IgD-negative memory B cell (primary cell): Measurements from ENCODE around the gene ADH6. TPM values are rescaled to one million over a fixed set of nuclear protein-coding genes. Genes with fewer than 3 reads are reported as not detected.

ENCODE experiments used
- H3K27ac Mint-ChIP-seq, 3 donors: one replicate each; pipeline ENCODE4 v1.8.0; 2020 to 2022; ENCODE audit warnings: mild to moderate bottlenecking in 3 of 3, mixed read lengths in 3 of 3, moderate library complexity in 1 of 3
- H3K27me3 Mint-ChIP-seq: one replicate; pipeline ENCODE4 v1.8.0; 2021; ENCODE audit warnings: mixed read lengths
- H3K36me3 Mint-ChIP-seq: one replicate; pipeline ENCODE4 v1.8.0; 2020; ENCODE audit warnings: mild to moderate bottlenecking, mixed read lengths
- H3K4me1 Mint-ChIP-seq, 3 donors: one replicate each; pipeline ENCODE4 v1.8.0; 2020 to 2022; ENCODE audit warnings: mixed read lengths in 3 of 3, mild to moderate bottlenecking in 1 of 3
- H3K4me3 Mint-ChIP-seq, 4 donors: one replicate each; pipeline ENCODE4 v1.8.0; 2020 to 2022; ENCODE audit warnings: mild to moderate bottlenecking in 4 of 4, mixed read lengths in 4 of 4, moderate library complexity in 3 of 4
- H3K9me3 Mint-ChIP-seq, 3 donors: one replicate each; pipeline ENCODE4 v1.8.0; 2020 to 2021; ENCODE audit warnings: mixed read lengths in 3 of 3, mild to moderate bottlenecking in 1 of 3
- polyA plus RNA-seq: library from polyadenylated mRNA; unstranded; fragments of 300-500 nt; fragmentation: Illumina TruSeq; gene quantifications from one replicate; pipeline ENCODE4 v1.2.3, GENCODE V29; 2021

The ADH6 gene
- polyA plus RNA-seq, 1 donor from 2014 or later: not detected

DNA sequence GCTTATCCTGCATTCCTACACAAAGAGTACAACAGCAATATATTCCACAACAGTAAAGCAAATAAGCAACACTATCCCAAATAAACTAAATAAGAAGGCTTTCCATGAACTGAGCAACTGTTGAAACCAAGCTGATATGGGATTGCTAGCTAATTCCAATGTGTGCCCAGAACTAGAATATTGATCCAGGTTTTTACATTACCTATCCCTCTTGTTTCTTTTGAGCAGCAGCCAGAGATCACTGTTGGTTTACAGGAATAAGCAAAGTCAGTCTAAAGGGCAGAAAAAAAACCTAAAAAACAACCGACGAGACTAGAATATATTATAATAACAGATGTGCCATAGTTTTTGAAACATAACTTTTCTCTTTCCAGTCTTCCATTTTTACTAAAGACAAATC lies 52.5 kb downstream of the ADH6 start:
- no peaks in the 10 kb centered on the region for H3K27me3 Mint-ChIP-seq
- peaks cover 0 to 7% (median 3%) of the 10 kb centered on the region in 3 donors for H3K9me3 Mint-ChIP-seq
- H3K27ac Mint-ChIP-seq: no peak overlapping the region
- no peaks in the 10 kb centered on the region for H3K36me3 Mint-ChIP-seq
- no peak overlapping the region for H3K4me3 Mint-ChIP-seq
- H3K4me1 Mint-ChIP-seq: no peaks in the 10 kb centered on the region

DNA sequence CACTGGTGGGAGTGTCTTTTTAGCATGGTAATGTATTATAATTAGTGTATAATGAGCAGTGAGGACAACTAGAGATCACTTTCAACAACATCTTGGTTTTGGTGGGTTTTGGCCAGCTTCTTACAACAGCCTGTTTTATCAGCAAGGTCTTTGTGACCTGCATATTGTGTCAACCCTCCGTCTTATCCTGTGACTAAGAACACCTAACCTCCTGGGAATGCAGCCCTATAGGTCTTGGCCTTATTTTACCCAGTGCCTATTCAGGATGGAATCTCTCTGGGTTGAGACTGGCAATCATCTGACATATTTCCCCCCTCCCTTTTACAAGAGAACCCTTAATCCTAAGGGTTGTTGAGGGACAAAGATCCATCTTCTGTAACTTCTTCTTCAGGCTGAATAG lies 53.1 kb downstream of the ADH6 start:
- no peak overlapping the region for H3K4me3 Mint-ChIP-seq
- H3K4me1 Mint-ChIP-seq: no peaks in the 10 kb centered on the region
- peaks cover 0 to 4% (median 3%) of the 10 kb centered on the region in 3 donors for H3K9me3 Mint-ChIP-seq
- no peak overlapping the region for H3K27ac Mint-ChIP-seq
- no peaks in the 10 kb centered on the region for H3K27me3 Mint-ChIP-seq
- no peaks in the 10 kb centered on the region for H3K36me3 Mint-ChIP-seq

DNA sequence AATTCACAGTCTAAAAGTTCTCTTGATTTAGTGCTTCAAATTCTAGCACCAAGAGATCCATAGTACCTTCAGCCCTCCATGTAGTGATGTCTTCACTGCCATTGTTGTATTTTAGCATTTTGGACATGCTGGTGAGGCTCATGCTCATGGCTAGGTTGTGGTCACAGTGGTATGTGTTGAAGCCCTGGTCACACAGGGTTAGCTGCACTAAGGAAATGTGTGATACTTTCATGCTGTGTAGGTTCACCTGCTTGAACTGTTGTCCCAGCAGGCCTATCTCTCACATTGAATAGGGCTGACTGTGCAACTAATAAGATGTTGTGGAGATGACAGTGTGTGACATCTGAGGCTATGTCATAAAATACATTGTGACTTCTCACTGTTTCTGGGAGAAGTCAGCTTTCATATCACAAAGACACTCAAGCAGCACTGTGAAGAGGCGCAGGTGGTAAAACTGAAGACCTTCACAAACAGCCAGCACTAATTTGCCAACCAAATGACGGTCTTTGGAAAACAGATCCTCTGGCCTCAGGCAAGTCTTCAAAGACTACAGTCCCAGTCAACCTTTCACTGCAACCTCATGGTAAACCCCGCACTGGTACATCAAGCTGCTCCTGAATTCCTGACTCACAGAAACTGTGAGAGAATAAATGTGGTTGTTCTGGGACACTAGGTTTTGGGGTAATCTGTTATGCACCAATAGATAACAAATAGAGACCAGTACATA lies 57.5 kb downstream of the ADH6 start:
- Mint-ChIP-seq H3K27me3 (no peaks in the 10 kb centered on the region), H3K4me3 (no peak overlapping the region), H3K36me3 (no peaks in the 10 kb centered on the region), H3K4me1 (no peaks in the 10 kb centered on the region), H3K27ac (no peak overlapping the region), H3K9me3 (peaks cover 0 to 4% (median 0%) of the 10 kb centered on the region in 3 donors)

GRCh38 chr4:99159699-99160098 lies 59.3 kb downstream of the ADH6 start:
- no peaks in the 10 kb centered on the region for H3K27me3 Mint-ChIP-seq
- no peak overlapping the region for H3K27ac Mint-ChIP-seq
- H3K36me3 Mint-ChIP-seq: no peaks in the 10 kb centered on the region
- H3K4me3 Mint-ChIP-seq: no peak overlapping the region
- H3K9me3 Mint-ChIP-seq: no peaks in the 10 kb centered on the region
- no peaks in the 10 kb centered on the region for H3K4me1 Mint-ChIP-seq

DNA sequence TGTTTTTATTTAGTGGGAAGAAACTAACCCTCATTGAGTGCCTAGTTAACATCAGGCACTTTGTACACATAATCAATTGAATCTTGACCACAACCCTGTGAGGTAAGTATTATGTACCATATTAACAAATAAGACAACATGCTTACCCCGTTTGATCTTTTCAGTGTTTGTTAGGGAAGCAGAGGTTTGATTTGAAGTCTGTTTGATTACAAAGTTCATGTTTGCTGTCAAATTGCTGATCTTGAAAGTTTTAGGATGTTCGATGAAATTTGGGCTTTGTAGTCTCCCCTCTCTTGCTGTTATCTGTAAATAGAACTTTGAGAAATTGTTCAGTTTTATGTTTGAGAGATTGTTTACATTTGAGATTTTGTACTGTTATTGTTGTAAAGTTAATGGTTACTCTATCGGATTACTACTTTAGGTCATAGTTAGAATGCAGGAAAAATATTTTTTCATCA lies 61.5 kb downstream of the ADH6 start:
- Mint-ChIP-seq H3K36me3 (no peaks in the 10 kb centered on the region), H3K9me3 (no peaks in the 10 kb centered on the region)

GRCh38 chr4:99156992-99157391 lies 62.1 kb downstream of the ADH6 start:
- no peaks in the 10 kb centered on the region for H3K27me3 Mint-ChIP-seq
- no peak overlapping the region for H3K4me3 Mint-ChIP-seq
- no peak overlapping the region for H3K27ac Mint-ChIP-seq
- no peaks in the 10 kb centered on the region for H3K36me3 Mint-ChIP-seq
- no peaks in the 10 kb centered on the region for H3K4me1 Mint-ChIP-seq
- no peaks in the 10 kb centered on the region for H3K9me3 Mint-ChIP-seq

More for the DNA sequence above, 61.5 kb downstream of the ADH6 start:
- Mint-ChIP-seq H3K27me3 (no peaks in the 10 kb centered on the region), H3K4me3 (no peak overlapping the region), H3K4me1 (no peaks in the 10 kb centered on the region), H3K27ac (no peak overlapping the region)

DNA sequence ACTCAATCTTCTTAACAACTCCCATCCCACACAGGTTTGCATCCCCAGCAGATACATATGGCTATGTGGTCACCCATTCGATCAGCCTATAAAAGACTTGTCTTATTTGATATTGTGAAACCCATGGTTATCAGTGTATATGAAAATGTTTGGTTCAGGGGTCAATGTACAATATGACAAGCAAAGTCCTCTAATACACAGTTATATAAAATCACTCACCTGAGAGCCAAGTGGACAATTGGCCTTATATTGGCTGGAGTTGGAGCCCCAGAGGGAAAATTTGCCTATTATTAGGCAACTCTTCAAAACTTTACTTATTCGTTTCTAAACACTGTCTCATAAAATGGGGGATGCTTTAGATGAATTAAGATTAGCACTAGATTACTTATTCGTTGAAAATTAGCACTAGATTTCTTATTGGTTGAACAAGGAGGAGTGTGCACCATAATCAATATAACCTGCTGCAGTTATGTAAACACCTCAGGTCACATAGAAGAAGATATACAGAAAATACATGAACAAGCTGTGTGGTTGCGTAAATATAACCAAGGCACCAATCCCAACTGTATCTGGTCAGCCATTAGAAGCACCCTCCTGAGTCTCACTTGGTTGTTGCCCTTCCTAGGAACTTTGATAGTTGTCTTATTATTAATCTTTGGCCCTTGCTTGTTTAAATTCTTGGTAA lies 64.2 kb downstream of the ADH6 start:
- Mint-ChIP-seq H3K27ac (no peak overlapping the region), H3K4me1 (no peaks in the 10 kb centered on the region), H3K36me3 (no peaks in the 10 kb centered on the region), H3K4me3 (no peak overlapping the region), H3K9me3 (peaks cover 0 to 4% (median 0%) of the 10 kb centered on the region in 3 donors), H3K27me3 (no peaks in the 10 kb centered on the region)

Other genes starting within 250 kb of the ADH6 start
- gene METAP1, start 223.5 kb downstream of the ADH6 start, polyA plus RNA-seq: 27.1 TPM
- gene ADH5, start 130.5 kb downstream of the ADH6 start, polyA plus RNA-seq: 84.5 TPM
- not detected for gene ADH4, start 74.9 kb downstream of the ADH6 start, polyA plus RNA-seq
- not detected for gene ADH1A, start 71.7 kb upstream of the ADH6 start, polyA plus RNA-seq
- not detected for gene ADH1B, start 102.2 kb upstream of the ADH6 start, polyA plus RNA-seq
- gene ADH1C, start 133.5 kb upstream of the ADH6 start, polyA plus RNA-seq: not detected
- not detected for gene ADH7, start 216.1 kb upstream of the ADH6 start, polyA plus RNA-seq